ENCODE results near the gene GPR108.

GRCh38 chr19:6683971-6684370 is 53.4 kb downstream of the GPR108 start:
- TF ChIP-seq POLR2A (IDR thresholded peaks at IDR 0.05; ENCODE audit: low read length) (no peak), GATA1 (IDR thresholded peaks at IDR 0.05; ENCODE audit: low read depth, low read length) (no peak)

All from erythroblast (primary cell).